GM21737 (cell line): ENCODE results near the gene SHISA2.

Experiments used
- ATAC-seq: cut with Tn5 transposase; IDR thresholded peaks from one replicate; pipeline ENCODE4 v1.9.1; 2021; ENCODE audit warnings: mild to moderate bottlenecking, moderate library complexity; ENCODE audit not compliant: unreplicated experiment

Gene SHISA2

GRCh38 chr13:26019881-26020870, 31.6 kb downstream of the SHISA2 start:
- no peak for ATAC-seq

- no peak for ATAC-seq
Measured at GRCh38 chr13:26019251-26019650, 32.6 kb downstream of the SHISA2 start.

GRCh38 chr13:26017932-26018665, 33.7 kb downstream of the SHISA2 start:
- ATAC-seq = no peak

GRCh38 chr13:26017196-26017921, 34.5 kb downstream of the SHISA2 start:
- no peak for ATAC-seq

- no peak for ATAC-seq
Measured at GRCh38 chr13:26016189-26016588, 35.6 kb downstream of the SHISA2 start.

- ATAC-seq = no peak
Measured at GRCh38 chr13:26015271-26016125, 36.3 kb downstream of the SHISA2 start.

- ATAC-seq = no peak
Measured at GRCh38 chr13:26012995-26013394, 38.8 kb downstream of the SHISA2 start.

GRCh38 chr13:26011996-26012821, 39.6 kb downstream of the SHISA2 start:
- ATAC-seq = no peak

GRCh38 chr13:26011208-26011573, 40.6 kb downstream of the SHISA2 start:
- ATAC-seq = no peak

GRCh38 chr13:26010487-26011207, 41.2 kb downstream of the SHISA2 start:
- no peak for ATAC-seq

GRCh38 chr13:26007261-26008125, 44.3 kb downstream of the SHISA2 start:
- no peak for ATAC-seq
